H9 (cell line): ENCODE data around the gene DNAJC18. TPM values are rescaled to one million over a fixed set of nuclear protein-coding genes. Genes with fewer than 3 reads are reported as not detected.

Source experiments
- DNase-seq: peaks from one replicate; pipeline ENCODE4 v3.0.0-alpha.2; 2017
- H2AFZ ChIP-seq: one replicate; pipeline ENCODE4 v1.6.1; 2013; ENCODE audit warnings: mild to moderate bottlenecking, low read length, control low read depth, moderate library complexity
- H2AK5ac ChIP-seq: 2 replicates; pipeline ENCODE4 v1.6.1; 2013; ENCODE audit warnings: low read length, control low read depth, mixed read lengths; ENCODE audit not compliant: insufficient read length
- H2BK120ac ChIP-seq: one replicate; pipeline ENCODE4 v1.6.1; 2013; ENCODE audit warnings: low read depth, mild to moderate bottlenecking, low read length, control low read depth, inconsistent platforms; ENCODE audit not compliant: poor library complexity, severe bottlenecking
- H2BK12ac ChIP-seq: 2 replicates; pipeline ENCODE4 v1.6.1; 2013; ENCODE audit warnings: low read length, control low read depth, mixed read lengths, low read depth; ENCODE audit not compliant: insufficient read length
- H2BK15ac ChIP-seq: 2 replicates; pipeline ENCODE4 v1.6.1; 2013; ENCODE audit warnings: low read depth, low read length, control low read depth
- H2BK20ac ChIP-seq: one replicate; pipeline ENCODE4 v1.6.1; 2013; ENCODE audit warnings: low read depth, mild to moderate bottlenecking, low read length, control low read depth, inconsistent platforms; ENCODE audit not compliant: poor library complexity, severe bottlenecking
- H2BK5ac ChIP-seq: 2 replicates; pipeline ENCODE4 v1.6.1; 2013; ENCODE audit warnings: low read length, control low read depth, mixed read lengths; ENCODE audit not compliant: insufficient read length
- H3K14ac ChIP-seq: 2 replicates; pipeline ENCODE4 v1.6.1; 2013; ENCODE audit warnings: low read length, control low read depth; ENCODE audit not compliant: insufficient read depth
- H3K18ac ChIP-seq: 2 replicates; pipeline ENCODE4 v1.6.1; 2013; ENCODE audit warnings: low read depth, mild to moderate bottlenecking, mixed read lengths, low read length, control low read depth; ENCODE audit not compliant: insufficient read length
- H3K23ac ChIP-seq: 2 replicates; pipeline ENCODE4 v1.6.1; 2013; ENCODE audit warnings: low read length, control low read depth, mixed read lengths, low read depth; ENCODE audit not compliant: insufficient read length
- H3K23me2 ChIP-seq: 2 replicates; pipeline ENCODE4 v1.6.1; 2013; ENCODE audit warnings: low read depth, mild to moderate bottlenecking, mixed read lengths, low read length, control low read depth; ENCODE audit not compliant: insufficient read length, poor library complexity, severe bottlenecking
- H3K27ac ChIP-seq: 2 replicates; pipeline ENCODE4 v1.5.1; 2013; ENCODE audit warnings: low read length, control low read depth, mixed read lengths, low read depth; ENCODE audit not compliant: insufficient read length
- H3K27me3 ChIP-seq: 2 replicates; pipeline ENCODE4 v1.6.1; 2013; ENCODE audit warnings: low read length, control low read depth, inconsistent platforms; ENCODE audit not compliant: insufficient read depth
- H3K4ac ChIP-seq: 2 replicates; pipeline ENCODE4 v1.6.1; 2013; ENCODE audit warnings: low read depth, mild to moderate bottlenecking, control low read depth, inconsistent platforms, low read length, moderate library complexity
- H3K4me1 ChIP-seq: 2 replicates; pipeline ENCODE4 v1.6.1; 2013; ENCODE audit warnings: low read length, control low read depth, inconsistent platforms; ENCODE audit not compliant: insufficient read depth
- H3K4me2 ChIP-seq: 2 replicates; pipeline ENCODE4 v1.6.1; 2013; ENCODE audit warnings: low read length, control low read depth, mixed read lengths; ENCODE audit not compliant: insufficient read length, insufficient read depth
- H3K56ac ChIP-seq: 2 replicates; pipeline ENCODE4 v1.6.1; 2013; ENCODE audit warnings: low read depth, mild to moderate bottlenecking, mixed read lengths, low read length, control low read depth; ENCODE audit not compliant: insufficient read length
- H3K79me1 ChIP-seq: 2 replicates; pipeline ENCODE4 v1.6.1; 2013; ENCODE audit warnings: low read depth, mild to moderate bottlenecking, moderate library complexity, low read length, control low read depth, inconsistent platforms; ENCODE audit not compliant: insufficient read depth, poor library complexity, severe bottlenecking
- H3K79me2 ChIP-seq: 2 replicates; pipeline ENCODE4 v1.6.1; 2013; ENCODE audit warnings: low read length, control low read depth, inconsistent platforms; ENCODE audit not compliant: insufficient read depth
- H3K9ac ChIP-seq: 2 replicates; pipeline ENCODE4 v1.6.1; 2013; ENCODE audit warnings: low read length, control low read depth, mixed read lengths; ENCODE audit not compliant: insufficient read length; ENCODE audit errors: extremely low read depth
- H3K9me3 ChIP-seq: one replicate; pipeline ENCODE4 v1.6.1; 2013; ENCODE audit warnings: low read depth, low read length, inconsistent platforms; ENCODE audit not compliant: control insufficient read depth
- H3T11ph ChIP-seq: one replicate; pipeline ENCODE4 v1.6.1; 2013; ENCODE audit warnings: mild to moderate bottlenecking, low read length, control low read depth, inconsistent platforms
- H4K20me1 ChIP-seq: one replicate; pipeline ENCODE4 v1.6.1; 2013; ENCODE audit not compliant: control insufficient read depth, insufficient read length, insufficient read depth
- H4K5ac ChIP-seq: 2 replicates; pipeline ENCODE4 v1.6.1; 2013; ENCODE audit warnings: low read depth, mild to moderate bottlenecking, mixed read lengths, low read length, control low read depth; ENCODE audit not compliant: insufficient read length
- H4K8ac ChIP-seq: replicated peaks from 2 replicates; pipeline ENCODE4 v1.6.1; 2013; ENCODE audit warnings: low read length, control low read depth, mixed read lengths, low read depth; ENCODE audit not compliant: insufficient read length
- H4K91ac ChIP-seq: 2 replicates; pipeline ENCODE4 v1.6.1; 2013; ENCODE audit warnings: low read depth, mild to moderate bottlenecking, moderate library complexity, mixed read lengths, low read length, control low read depth; ENCODE audit not compliant: insufficient read length
- H3K27ac Mint-ChIP-seq, 3 experiments: 2 replicates in 2 of 3; 3 replicates in 1 of 3; pipeline ENCODE4 v1.8.0; 2020 to 2021; ENCODE audit warnings: mixed read lengths in 3 of 3, mild to moderate bottlenecking in 1 of 3, moderate library complexity in 1 of 3
- H3K27me3 Mint-ChIP-seq: 2 replicates; pipeline ENCODE4 v1.8.0; 2021; ENCODE audit warnings: low read depth, mild to moderate bottlenecking, moderate library complexity, mixed read lengths
- H3K36me3 Mint-ChIP-seq, 3 experiments: 2 replicates in 2 of 3; 3 replicates in 1 of 3; pipeline ENCODE4 v1.8.0; 2020 to 2021; ENCODE audit warnings: low read depth in 3 of 3, mixed read lengths in 3 of 3; ENCODE audit not compliant: insufficient read depth in 1 of 3
- H3K4me1 Mint-ChIP-seq, 2 experiments: 2 replicates each; pipeline ENCODE4 v1.8.0; 2020; ENCODE audit warnings: mixed read lengths in 2 of 2
- H3K4me3 Mint-ChIP-seq, 2 experiments: 2 replicates in 1 of 2; 3 replicates in 1 of 2; pipeline ENCODE4 v1.8.0; 2020 to 2021; ENCODE audit warnings: mild to moderate bottlenecking in 2 of 2, mixed read lengths in 2 of 2, moderate library complexity in 1 of 2
- H3K9me3 Mint-ChIP-seq, 2 experiments: 2 replicates in 1 of 2; 3 replicates in 1 of 2; pipeline ENCODE4 v1.8.0; 2020; ENCODE audit warnings: mild to moderate bottlenecking in 2 of 2, mixed read lengths in 2 of 2, moderate library complexity in 1 of 2
- CTCF ChIP-seq: fragments of 200-600 bp; sonication (generic); conservative IDR thresholded peaks from 3 replicates; pipeline ENCODE4 v1.8.0; 2021; ENCODE audit warnings: antibody characterized with exemption, mild to moderate bottlenecking
- WGBS: extraction: QIAGEN DNeasy Blood & Tissue Kit; methylation state at CpG from one replicate; pipeline ENCODE4 v1.1.7; 2013; ENCODE audit warnings: missing lambda C conversion rate, low lambda C conversion rate, mixed read lengths; ENCODE audit not compliant: insufficient read length; ENCODE audit errors: extremely low coverage; 5-methylcytosine and 5-hydroxymethylcytosine counted together
- total RNA-seq: library from RNA; stranded (reverse); gene quantifications from 2 replicates; pipeline ENCODE4 v1.2.1, GENCODE V29; 2021

Gene DNAJC18
- total RNA-seq, 1 experiment from 2014 or later = 26.5 TPM

- no peak overlapping the region for H2BK120ac ChIP-seq
- TF ChIP-seq CTCF = no peak
- Mint-ChIP-seq H3K4me1 (no peaks in the 10 kb centered on the region), H3K27me3 (no peaks in the 10 kb centered on the region), H3K4me3 (no peak overlapping the region), H3K9me3 (no peaks in the 10 kb centered on the region), H3K27ac (no peak overlapping the region), H3K36me3 (peaks cover 7 to 51% (median 29%) of the 10 kb centered on the region in 3 experiments; a peak in 6 of 7 replicates)
- no peaks in the 10 kb centered on the region for H4K20me1 ChIP-seq
- no peaks in the 10 kb centered on the region for H3K23me2 ChIP-seq
- H3K23ac ChIP-seq = no peak overlapping the region
- H3K9ac ChIP-seq = no peak overlapping the region
- WGBS = no CpG with 5 or more reads among the region's 2 CpGs
- no peak overlapping the region for H2AFZ ChIP-seq
- no peak overlapping the region for H3T11ph ChIP-seq
- no peak overlapping the region for H2BK12ac ChIP-seq
- no peaks in the 10 kb centered on the region for H3K4me1 ChIP-seq
- H3K79me2 ChIP-seq = no peaks in the 10 kb centered on the region
- no peak overlapping the region for H4K5ac ChIP-seq
- H3K4me2 ChIP-seq = no peak overlapping the region
- H3K56ac ChIP-seq = no peak overlapping the region
- no peaks in the 10 kb centered on the region for H3K79me1 ChIP-seq
- no peaks in the 10 kb centered on the region for H3K27me3 ChIP-seq
- H4K91ac ChIP-seq = no peak overlapping the region
- no peak overlapping the region for H2AK5ac ChIP-seq
- no peak for DNase-seq
- no peak overlapping the region for H3K4ac ChIP-seq
- no peak overlapping the region for H4K8ac ChIP-seq
- no peak overlapping the region for H3K18ac ChIP-seq
- H2BK15ac ChIP-seq = no peak overlapping the region
- no peak overlapping the region for H3K27ac ChIP-seq
- no peak overlapping the region for H2BK5ac ChIP-seq
- no peak overlapping the region for H2BK20ac ChIP-seq
- H3K9me3 ChIP-seq = no peaks in the 10 kb centered on the region
- no peak overlapping the region for H3K14ac ChIP-seq
Observed at GRCh38 chr5:139430015-139430414, 9.3 kb downstream of the DNAJC18 start.
